Prostate gland (tissue), 2 donors: ENCODE data around the gene SF3A1.

Experiments used
- CTCF ChIP-seq, 4 experiments: fragments of 200-600 bp in 2 of 4; fragments of 450-650 bp in 2 of 4; sonication (generic) in 2 of 4; IDR thresholded peaks; 1 replicate in 3 of 4; 2 replicates in 1 of 4; pipeline ENCODE4 v1.5.1; 2016 to 2019; ENCODE audit warnings: antibody characterized with exemption in 4 of 4, mild to moderate bottlenecking in 2 of 4, moderate library complexity in 2 of 4
- POLR2A ChIP-seq: fragments of 450-650 bp; IDR thresholded peaks from one replicate; pipeline ENCODE4 v1.6.1; 2016; ENCODE audit warnings: antibody characterized with exemption, mild to moderate bottlenecking

DNA sequence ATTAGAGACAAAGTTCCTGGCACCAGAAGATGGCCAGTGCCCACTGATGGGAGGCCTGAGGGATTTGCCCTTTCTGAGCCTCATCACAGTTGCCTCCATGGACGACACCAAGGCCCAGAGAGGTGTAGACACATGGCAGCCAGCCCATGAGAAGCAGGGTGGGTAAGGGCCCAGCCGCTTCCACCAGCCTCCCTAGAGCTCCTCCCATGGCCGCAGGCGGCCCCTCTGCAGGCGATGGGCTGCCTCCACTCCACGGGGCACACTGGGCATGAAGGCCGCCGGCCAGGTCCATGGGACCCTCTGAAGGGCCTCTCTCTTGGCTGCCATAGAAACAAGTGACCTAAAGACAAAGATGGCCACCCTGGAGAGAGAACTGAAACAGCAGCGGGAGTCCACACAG lies 14.6 kb upstream of the SF3A1 start:
- TF ChIP-seq CTCF (IDR thresholded peaks at IDR 0.05), result no peak
- no peak for TF ChIP-seq POLR2A
